ENCODE data around the gene OAS3. TPM values are rescaled to one million over a fixed set of nuclear protein-coding genes. Genes with fewer than 3 reads are reported as not detected.

OAS3 gene
- total and polyA plus RNA-seq, 2 donors (not counting 1 experiment from before 2014, with no cell fraction given), result 16.5 to 24.9 TPM

DNA sequence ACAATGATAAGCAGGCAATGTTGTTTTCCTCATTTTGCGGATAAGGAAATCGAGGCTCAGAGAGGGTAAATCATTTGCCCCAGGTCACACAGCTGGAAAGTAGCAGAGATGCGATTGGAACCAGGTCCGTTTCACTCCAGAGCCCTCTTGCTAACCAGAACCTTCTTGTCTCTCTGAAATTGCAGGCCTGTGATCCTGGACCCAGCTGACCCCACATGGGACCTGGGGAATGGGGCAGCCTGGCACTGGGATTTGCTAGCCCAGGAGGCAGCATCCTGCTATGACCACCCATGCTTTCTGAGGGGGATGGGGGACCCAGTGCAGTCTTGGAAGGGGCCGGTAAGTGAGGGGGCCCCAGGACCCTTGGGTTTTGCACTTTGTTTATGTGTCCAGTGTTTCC lies 9.5 kb downstream of the OAS3 start:
- no peak for TF ChIP-seq EZH2 (IDR thresholded peaks at IDR 0.05; ENCODE audit: borderline replicate concordance, insufficient read depth, low read depth, low read length, poor library complexity, severe bottlenecking)
- ATAC-seq (ENCODE audit: low read depth), result no peak
- H3K27me3 Mint-ChIP-seq, result no peaks in the 10 kb centered on the region
- WGBS (ENCODE audit: insufficient coverage), result 100% methylated on average over 5 of the region's 5 CpGs
- H3K9me3 ChIP-seq (ENCODE audit: control extremely low read depth in 1 of 3, control insufficient read depth in 2 of 3, insufficient read depth in 1 of 3, low read length in 2 of 3), result peaks cover 0 to 4% (median 1%) of the 10 kb centered on the region in 3 donors
- no peaks in the 10 kb centered on the region for H4K20me1 ChIP-seq (ENCODE audit: control insufficient read depth, insufficient read depth, low read length, poor library complexity, severe bottlenecking)
- H3K9ac ChIP-seq (ENCODE audit: low read length), result no peak overlapping the region
- no peak overlapping the region for H3K4me3 Mint-ChIP-seq
- no peaks in the 10 kb centered on the region for H3K4me1 ChIP-seq (ENCODE audit: control insufficient read depth in 2 of 2, insufficient read depth in 2 of 2, low read length in 2 of 2)
- no peak for DNase-seq
- H3K27ac Mint-ChIP-seq, result no peak overlapping the region
- ChIA-PET CTCF (interaction anchor here (1.0 kb wide), 1 partner anchor 16 kb away, joined by 3 read pairs; no protein-coding TSS in a partner anchor), POLR2A (no interaction called here)
- peaks cover 0 to 21% of the 10 kb centered on the region in 2 experiments for H3K36me3 ChIP-seq (replicated peaks in 1 of 2; ENCODE audit: control extremely low read depth in 1 of 2, control insufficient read depth in 1 of 2, extremely low read depth in 1 of 2, insufficient read depth in 2 of 2, low read length in 1 of 2)
- no peaks in the 10 kb centered on the region for H3K27me3 ChIP-seq (replicated peaks in 1 of 4; ENCODE audit: control extremely low read depth in 1 of 4, control insufficient read depth in 3 of 4, insufficient read depth in 4 of 4, low read length in 3 of 4)
- H3K79me2 ChIP-seq (ENCODE audit: control insufficient read depth, insufficient read depth, low read length), result peaks cover 3% of the 10 kb centered on the region
- H3K4me3 ChIP-seq (ENCODE audit: control extremely low read depth in 1 of 5, extremely low read depth in 1 of 5, insufficient read depth in 1 of 5, low read depth in 2 of 5, low read length in 4 of 5), result no peak overlapping the region
- intact Hi-C loops (cut with micrococcal nuclease), result no loop called here
- H3K4me2 ChIP-seq (replicated peaks; ENCODE audit: low read depth, low read length, poor library complexity, severe bottlenecking), result no peak overlapping the region
- H3K4me1 Mint-ChIP-seq, result no peaks in the 10 kb centered on the region
- H2AFZ ChIP-seq (ENCODE audit: insufficient read depth, low read depth, low read length, poor library complexity, severe bottlenecking), result no peak overlapping the region
- H3K9me3 Mint-ChIP-seq (ENCODE audit: insufficient read depth), result peaks cover 4% of the 10 kb centered on the region
- H3K27ac ChIP-seq (ENCODE audit: low read length in 2 of 2), result no peak overlapping the region

GRCh38 chr12:112948806-112949205 lies 10.5 kb downstream of the OAS3 start:
- no peak overlapping the region for H3K4me3 Mint-ChIP-seq
- H4K20me1 ChIP-seq (ENCODE audit: control insufficient read depth, insufficient read depth, low read length, poor library complexity, severe bottlenecking), result no peaks in the 10 kb centered on the region
- ChIA-PET CTCF (interaction anchor here (1.0 to 1.4 kb wide), 2 partner anchors 15 to 49 kb away, joined by 3 to 11 read pairs; no protein-coding TSS in a partner anchor), POLR2A (no interaction called here)
- no peak overlapping the region for H3K27ac Mint-ChIP-seq
- no peak overlapping the region for H3K4me2 ChIP-seq (replicated peaks; ENCODE audit: low read depth, low read length, poor library complexity, severe bottlenecking)
- WGBS (ENCODE audit: insufficient coverage), result 100% methylated on average over 7 of the region's 7 CpGs
- no peak overlapping the region for H3K4me3 ChIP-seq (ENCODE audit: control extremely low read depth in 1 of 5, extremely low read depth in 1 of 5, insufficient read depth in 1 of 5, low read depth in 2 of 5, low read length in 4 of 5)
- H3K27me3 ChIP-seq (replicated peaks in 1 of 4; ENCODE audit: control extremely low read depth in 1 of 4, control insufficient read depth in 3 of 4, insufficient read depth in 4 of 4, low read length in 3 of 4), result no peaks in the 10 kb centered on the region
- H3K9me3 Mint-ChIP-seq (ENCODE audit: insufficient read depth), result peaks cover 4% of the 10 kb centered on the region
- intact Hi-C loops (cut with micrococcal nuclease), result no loop called here
- H3K9me3 ChIP-seq (ENCODE audit: control extremely low read depth in 1 of 3, control insufficient read depth in 2 of 3, insufficient read depth in 1 of 3, low read length in 2 of 3), result peaks cover 0 to 4% (median 1%) of the 10 kb centered on the region in 3 donors
- peaks cover 0 to 20% of the 10 kb centered on the region in 2 experiments for H3K36me3 ChIP-seq (replicated peaks in 1 of 2; ENCODE audit: control extremely low read depth in 1 of 2, control insufficient read depth in 1 of 2, extremely low read depth in 1 of 2, insufficient read depth in 2 of 2, low read length in 1 of 2)
- no peak overlapping the region for H3K9ac ChIP-seq (ENCODE audit: low read length)
- no peak overlapping the region for H2AFZ ChIP-seq (ENCODE audit: insufficient read depth, low read depth, low read length, poor library complexity, severe bottlenecking)
- H3K79me2 ChIP-seq (ENCODE audit: control insufficient read depth, insufficient read depth, low read length), result peaks cover 3% of the 10 kb centered on the region
- DNase-seq (no peak), ATAC-seq (ENCODE audit: low read depth) (no peak)
- H3K4me1 Mint-ChIP-seq, result no peaks in the 10 kb centered on the region
- no peak for TF ChIP-seq CTCF (IDR thresholded peaks at IDR 0.05)
- TF ChIP-seq EZH2 (IDR thresholded peaks at IDR 0.05; ENCODE audit: borderline replicate concordance, insufficient read depth, low read depth, low read length, poor library complexity, severe bottlenecking), result no peak
- no peak overlapping the region for H3K27ac ChIP-seq (ENCODE audit: low read length in 2 of 2)
- no peaks in the 10 kb centered on the region for H3K27me3 Mint-ChIP-seq
- H3K4me1 ChIP-seq (ENCODE audit: control insufficient read depth in 2 of 2, insufficient read depth in 2 of 2, low read length in 2 of 2), result no peaks in the 10 kb centered on the region
